BJ (cell line): ENCODE results near the gene GJA4. TPM values are rescaled to one million over a fixed set of nuclear protein-coding genes. Genes with fewer than 3 reads are reported as not detected.

Source experiments
- CTCF ChIA-PET: fragments of 350-600 bp; formaldehyde crosslinking; extraction: SDS; loops from one replicate; lab custom pipeline; 2021; ENCODE audit warnings: antibody characterized with exemption, inconsistent platforms; lab: Yijun Ruan, JAX
- POLR2A ChIA-PET: fragments of 300-600 bp; sonication (Branson Sonifier 250); formaldehyde crosslinking; extraction: SDS; loops from one replicate; lab custom pipeline; 2021; ENCODE audit warnings: antibody characterized with exemption; lab: Charles Lee
- DNase-seq: peaks from one replicate; pipeline ENCODE4 v3.0.0-alpha.2; 2011; ENCODE audit warnings: low read depth
- H3K27me3 ChIP-seq: 2 replicates; pipeline ENCODE4 v1.6.0; 2011; ENCODE audit warnings: low read length; ENCODE audit not compliant: control insufficient read depth, insufficient read depth
- H3K36me3 ChIP-seq: 2 replicates; pipeline ENCODE4 v1.5.1; 2011; ENCODE audit warnings: low read length; ENCODE audit not compliant: control insufficient read depth, insufficient read depth
- H3K4me3 ChIP-seq: 2 replicates; pipeline ENCODE4 v1.5.1; 2011; ENCODE audit warnings: low read depth, mild to moderate bottlenecking, control low read depth, low read length
- CTCF ChIP-seq: IDR thresholded peaks from 2 replicates; pipeline ENCODE4 v1.5.1; 2011; ENCODE audit warnings: low read depth, mild to moderate bottlenecking, control low read depth, inconsistent platforms, low read length, moderate library complexity; ENCODE audit not compliant: insufficient read depth
- polyA plus RNA-seq: library from polyadenylated mRNA; depleted of rRNA; stranded (reverse); fragments of >200 nt; gene quantifications from 2 replicates; pipeline ENCODE4 v1.2.3, GENCODE V29; 2011

The GJA4 gene
- polyA plus RNA-seq, 1 experiment: not detected

GRCh38 chr1:34787461-34788420 lies 5.1 kb upstream of the GJA4 start:
- Histone ChIP-seq H3K27me3 (peaks cover 13% of the 10 kb centered on the region), H3K36me3 (no peaks in the 10 kb centered on the region), H3K4me3 (no peak overlapping the region)
- POLR2A ChIA-PET: no interaction called here
- CTCF ChIA-PET: interaction anchor here (0.7 to 4.0 kb wide), 11 partner anchors 9 to 897 kb away, joined by 3 to 31 read pairs (median 4); no protein-coding TSS in a partner anchor
- no peak for DNase-seq
- no peak for TF ChIP-seq CTCF

- CTCF ChIA-PET: interaction anchor here (1.4 to 1.9 kb wide), 2 partner anchors 10 to 61 kb away, joined by 3 to 7 read pairs; partner anchors contain the start of gene GJB3
- no peak for DNase-seq
- H3K4me3 ChIP-seq: no peak overlapping the region
- peaks cover 16% of the 10 kb centered on the region for H3K27me3 ChIP-seq
- H3K36me3 ChIP-seq: no peaks in the 10 kb centered on the region
- TF ChIP-seq CTCF: no peak
- POLR2A ChIA-PET: no interaction called here
Measured at GRCh38 chr1:34790985-34791384, 1.8 kb upstream of the GJA4 start.

DNA sequence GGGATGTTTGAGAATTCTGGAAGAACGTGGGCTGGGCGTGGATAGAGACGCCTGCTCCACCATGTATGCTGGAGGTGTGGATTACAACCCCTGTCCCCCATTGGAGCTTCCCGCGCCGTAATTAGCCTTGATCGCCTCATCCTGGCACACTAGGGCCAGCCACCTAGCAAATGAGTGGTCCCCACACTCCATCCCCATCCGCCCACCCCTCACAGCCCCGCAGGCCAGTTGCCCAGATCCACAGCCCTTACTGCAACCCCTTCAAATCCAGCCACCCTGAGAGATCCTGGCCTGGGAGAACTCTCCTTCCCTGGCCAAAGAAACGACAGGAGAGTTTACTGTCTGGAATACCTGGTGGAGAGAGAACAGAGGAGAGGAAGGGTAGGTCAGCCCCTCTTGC lies 375 bp upstream of the GJA4 start:
- DNase-seq: no peak
- POLR2A ChIA-PET: no interaction called here
- no peaks in the 10 kb centered on the region for H3K36me3 ChIP-seq
- CTCF ChIA-PET: no interaction called here
- H3K27me3 ChIP-seq: peaks cover 15% of the 10 kb centered on the region
- no peak for TF ChIP-seq CTCF
- no peak overlapping the region for H3K4me3 ChIP-seq

- TF ChIP-seq CTCF: no peak
- no peaks in the 10 kb centered on the region for H3K36me3 ChIP-seq
- DNase-seq: no peak
- H3K27me3 ChIP-seq: peaks cover 15% of the 10 kb centered on the region
- H3K4me3 ChIP-seq: no peak overlapping the region
- ChIA-PET CTCF (interaction anchor here (0.6 to 1.5 kb wide), 2 partner anchors 58 to 335 kb away, joined by 3 read pairs; no protein-coding TSS in a partner anchor), POLR2A (no interaction called here)
Measured at GRCh38 chr1:34794001-34794789, 1.4 kb downstream of the GJA4 start.

- POLR2A ChIA-PET: no interaction called here
- TF ChIP-seq CTCF: no peak
- Histone ChIP-seq H3K4me3 (no peak overlapping the region), H3K27me3 (peaks cover 15% of the 10 kb centered on the region), H3K36me3 (no peaks in the 10 kb centered on the region)
- DNase-seq: no peak
- CTCF ChIA-PET: interaction anchor here (1.5 kb wide), 1 partner anchor 58 kb away, joined by 3 read pairs; no protein-coding TSS in a partner anchor
Measured at GRCh38 chr1:34794790-34795180, 2.0 kb downstream of the GJA4 start.
